Astrocyte (in vitro differentiated cells and primary cell): ENCODE measurements around the gene ADAMTS17.

Experiments
- CTCF ChIP-seq: IDR thresholded peaks from 2 replicates; pipeline ENCODE4 v1.5.1; 2011; ENCODE audit warnings: low read depth, mild to moderate bottlenecking, inconsistent platforms, low read length, moderate library complexity; ENCODE audit not compliant: insufficient read depth
- EZH2 ChIP-seq: IDR thresholded peaks from 2 replicates; pipeline ENCODE4 v1.6.1; 2012; ENCODE audit warnings: mild to moderate bottlenecking, low read length, inconsistent platforms; ENCODE audit not compliant: insufficient read depth

DNA sequence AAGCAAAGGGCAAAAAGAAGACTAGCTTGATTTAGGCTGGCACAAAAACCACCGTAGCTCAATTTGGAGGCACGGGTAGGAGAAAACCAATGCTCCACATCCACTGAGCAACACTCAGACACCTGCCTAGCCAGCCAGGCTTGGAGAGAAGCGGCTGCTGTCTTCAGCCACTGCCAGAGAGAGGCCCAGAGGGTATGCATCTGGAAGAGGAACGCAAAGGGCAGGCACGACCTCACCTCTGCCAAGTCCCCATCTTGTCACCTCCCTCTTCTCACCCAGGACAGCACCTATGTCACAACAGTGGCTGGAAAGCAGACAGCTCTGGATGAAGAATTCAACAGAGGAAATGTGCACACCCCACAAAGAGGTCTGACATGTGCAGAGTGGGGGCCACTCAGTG lies 93.5 kb downstream of the ADAMTS17 start:
- no peak for TF ChIP-seq CTCF
- TF ChIP-seq EZH2, result no peak
